NCI-H1436 treated with DMSO at 0.1 percent for 48 hours (cell line): Measurements from ENCODE around the gene XCL2.
"Not testable (repeated sequence)": the region's sequence is repeated elsewhere in the genome, so short reads cannot be mapped to it uniquely, and the experiment has no call there.

Experiments used
- DNase-seq: peaks from one replicate; lab custom pipeline; 2025; lab: John Stamatoyannopoulos, UW

Gene XCL2

DNA sequence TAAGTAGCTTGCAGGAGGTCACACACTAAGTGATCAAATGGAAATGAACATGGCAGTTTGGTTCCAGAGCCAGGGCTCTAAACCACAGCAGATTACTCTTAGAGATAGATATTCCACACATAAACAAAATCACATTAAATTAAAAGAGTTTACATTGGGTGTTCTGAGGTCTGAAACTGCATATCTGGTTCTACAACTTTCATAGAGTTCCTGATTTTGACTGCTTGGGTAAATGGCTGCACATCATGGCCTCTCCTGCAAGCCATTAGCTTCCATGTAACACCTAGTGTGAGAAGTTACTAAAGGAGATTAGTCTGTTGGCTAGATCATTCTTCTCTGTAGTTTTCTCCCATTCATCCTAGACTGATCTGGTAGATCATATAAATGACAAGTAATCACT lies 12.8 kb upstream of the XCL2 start:
- DNase-seq: no peak

GRCh38 chr1:168555508-168556046 lies 11.8 kb upstream of the XCL2 start:
- no peak for DNase-seq

- DNase-seq: no peak
Measured at GRCh38 chr1:168554603-168555483, 11.0 kb upstream of the XCL2 start.

DNA sequence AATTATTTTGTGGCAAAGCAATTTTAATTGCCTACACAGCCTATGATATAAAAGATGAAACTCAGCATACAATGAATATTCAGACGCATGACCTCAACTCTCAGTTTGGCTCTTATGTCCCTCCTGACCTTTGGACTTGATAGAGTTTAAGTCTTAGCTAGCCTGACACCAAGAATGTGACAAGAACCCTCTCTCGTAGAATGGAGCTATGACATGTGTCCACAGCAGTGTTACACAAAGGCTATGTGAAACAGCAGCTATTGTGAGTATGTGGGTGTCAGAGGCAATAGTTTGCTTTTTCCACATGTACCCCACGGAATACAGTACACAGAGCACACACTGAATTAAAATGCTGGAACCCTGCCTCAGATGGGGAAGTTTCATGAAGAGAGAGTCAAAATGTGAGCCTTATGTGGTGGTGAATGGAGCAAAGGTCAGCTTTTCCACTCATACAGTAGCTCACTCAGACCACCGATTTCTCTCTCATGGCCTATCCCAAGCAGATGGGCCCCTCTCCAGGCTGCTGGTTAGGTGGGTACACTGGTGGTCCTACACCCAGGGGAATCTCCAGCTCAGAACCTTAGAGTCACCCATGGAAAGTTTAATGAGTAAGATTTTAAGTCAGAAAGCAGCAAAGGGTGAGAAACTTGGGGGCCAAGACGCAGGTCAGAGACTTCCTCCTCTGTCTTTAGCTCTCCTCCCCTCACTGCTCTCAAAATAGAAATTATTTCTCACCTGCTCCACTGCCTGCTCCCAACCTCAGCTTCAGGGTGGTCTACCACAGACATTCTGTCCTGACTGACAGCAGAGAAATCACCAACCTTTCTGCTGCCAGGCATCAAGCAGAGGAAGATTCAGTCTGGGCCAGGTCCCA lies 10.1 kb upstream of the XCL2 start:
- no peak for DNase-seq

- no peak for DNase-seq
Measured at GRCh38 chr1:168552961-168553360, 9.2 kb upstream of the XCL2 start.

DNA sequence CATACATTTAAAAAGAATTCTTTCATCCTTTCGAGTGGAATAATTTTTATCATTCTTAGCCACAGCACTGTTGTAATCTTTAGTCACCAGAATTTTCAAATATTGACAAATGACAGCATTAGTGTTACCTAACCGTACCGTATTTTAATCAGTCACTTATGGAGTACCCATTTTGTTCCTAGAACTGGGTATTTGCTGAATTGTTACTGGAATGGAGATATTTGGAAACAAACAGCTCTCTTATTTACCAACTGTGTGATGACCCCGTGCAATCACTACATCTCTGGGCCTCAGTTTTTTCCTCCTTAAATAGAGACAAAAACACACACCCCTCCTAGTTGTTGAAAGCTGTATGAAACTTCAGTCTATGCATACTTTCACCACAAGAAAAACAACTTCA lies 7.9 kb upstream of the XCL2 start:
- DNase-seq: no peak

DNA sequence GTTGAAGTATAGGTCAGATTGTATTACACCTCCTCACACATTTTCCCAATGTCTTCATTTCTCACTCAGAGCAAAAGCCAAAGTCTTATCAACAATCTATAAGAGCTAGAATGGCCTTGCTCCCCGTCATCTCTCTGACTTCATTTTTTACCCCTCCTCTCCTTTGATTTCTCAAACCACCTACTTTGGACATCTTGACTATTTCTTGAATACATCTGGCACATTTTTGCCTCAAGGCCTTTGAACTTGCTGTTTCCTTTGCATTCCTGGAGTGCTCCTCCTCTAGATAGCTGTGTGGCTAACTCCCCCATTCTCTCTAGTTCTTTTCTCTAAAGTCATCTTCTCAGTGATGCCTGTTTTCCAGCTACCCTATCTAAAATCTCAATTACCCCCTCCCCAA lies 7.2 kb upstream of the XCL2 start:
- no peak for DNase-seq

DNA sequence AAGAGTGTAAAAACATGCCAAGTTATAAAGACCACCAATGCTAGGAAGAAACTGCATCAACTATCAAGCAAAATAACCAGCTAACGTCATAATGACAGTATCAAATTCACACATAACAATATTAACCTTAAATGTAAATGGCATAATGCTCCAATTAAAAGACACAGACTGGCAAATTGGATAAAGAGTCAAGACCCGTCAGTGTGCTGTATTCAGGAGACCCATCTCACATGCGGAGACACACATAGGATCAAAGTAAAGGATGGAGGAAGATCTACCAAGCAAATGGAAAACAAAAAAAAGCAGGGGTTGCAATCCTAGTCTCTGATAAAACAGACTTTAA lies 2.7 kb upstream of the XCL2 start:
- DNase-seq: not testable (repeated sequence)

GRCh38 chr1:168545678-168546552 lies 2.1 kb upstream of the XCL2 start:
- not testable (repeated sequence) for DNase-seq

- DNase-seq: not testable (repeated sequence)
Measured at GRCh38 chr1:168542978-168543377, 819 bp downstream of the XCL2 start.

GRCh38 chr1:168540798-168541197 lies 3.0 kb downstream of the XCL2 start:
- not testable (repeated sequence) for DNase-seq

GRCh38 chr1:168535536-168535935 lies 8.3 kb downstream of the XCL2 start:
- DNase-seq: no peak

- no peak for DNase-seq
Measured at GRCh38 chr1:168531615-168532345, 12.0 kb downstream of the XCL2 start.

DNA sequence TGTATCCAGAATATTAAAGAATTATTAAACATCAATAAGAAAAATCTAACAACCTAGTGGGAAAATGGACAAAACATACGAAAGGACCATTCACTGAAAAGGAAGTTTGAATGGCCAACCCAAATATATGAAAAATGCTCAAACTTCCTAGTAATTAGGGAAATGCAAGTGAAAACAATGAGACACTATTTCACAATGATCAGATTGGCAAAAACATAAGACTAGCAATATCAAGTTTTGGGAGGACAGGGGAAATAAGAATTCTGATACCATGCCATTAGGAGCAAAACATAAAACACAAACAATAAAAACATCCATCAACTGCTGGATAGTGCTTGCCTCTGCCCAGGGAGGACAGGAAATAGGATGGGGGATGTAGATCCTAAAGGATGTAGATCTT lies 14.3 kb downstream of the XCL2 start:
- no peak for DNase-seq

DNA sequence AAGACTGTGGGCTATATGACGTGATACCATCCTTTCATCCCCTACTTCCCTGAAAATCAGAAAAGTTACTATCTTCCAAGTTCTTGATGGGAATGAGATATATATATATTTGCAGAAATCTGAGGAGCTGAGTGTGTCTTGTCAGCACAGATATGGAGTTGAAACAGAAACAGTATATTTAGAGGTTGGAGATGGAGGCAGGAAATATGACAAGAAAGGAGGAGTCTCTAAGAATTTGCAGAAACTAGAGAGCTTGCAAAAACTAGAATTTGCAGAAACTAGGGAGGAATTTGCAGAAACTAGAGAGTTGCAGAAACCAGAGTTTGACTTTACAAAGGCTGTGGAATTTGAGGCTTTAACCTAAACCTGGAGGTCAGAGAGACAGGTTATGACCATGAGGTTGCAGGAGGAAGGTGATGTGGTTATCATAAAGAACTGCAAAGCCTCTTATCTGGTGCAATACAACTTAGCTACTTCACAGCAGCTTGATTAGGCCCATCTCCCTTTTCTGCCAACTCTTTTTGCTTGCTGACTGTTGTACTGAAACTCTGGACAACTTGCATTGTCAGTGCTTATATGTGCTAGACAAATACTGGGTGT lies 22.3 kb downstream of the XCL2 start:
- no peak for DNase-seq

- no peak for DNase-seq
Measured at GRCh38 chr1:168520832-168521231, 23.0 kb downstream of the XCL2 start.

GRCh38 chr1:168520052-168520751 lies 23.6 kb downstream of the XCL2 start:
- no peak for DNase-seq

DNA sequence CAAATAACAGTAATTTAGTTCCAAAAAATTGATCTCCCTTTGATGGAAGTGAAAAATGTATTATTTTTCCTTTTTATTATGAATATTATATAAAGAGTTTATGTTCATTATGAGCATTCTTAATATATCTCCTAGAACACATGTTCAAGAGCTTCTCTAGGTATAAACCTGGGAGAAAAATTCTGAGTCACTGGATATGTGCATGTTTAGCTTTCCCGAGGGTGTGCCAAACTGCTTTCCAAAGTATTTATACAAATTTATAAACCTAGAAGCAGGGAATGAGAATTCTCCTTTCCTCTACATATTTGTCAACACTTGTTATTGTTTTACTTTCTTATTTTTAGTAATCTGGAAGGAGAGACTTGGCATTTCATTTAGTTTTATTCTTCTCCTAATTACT lies 25.0 kb downstream of the XCL2 start:
- no peak for DNase-seq

DNA sequence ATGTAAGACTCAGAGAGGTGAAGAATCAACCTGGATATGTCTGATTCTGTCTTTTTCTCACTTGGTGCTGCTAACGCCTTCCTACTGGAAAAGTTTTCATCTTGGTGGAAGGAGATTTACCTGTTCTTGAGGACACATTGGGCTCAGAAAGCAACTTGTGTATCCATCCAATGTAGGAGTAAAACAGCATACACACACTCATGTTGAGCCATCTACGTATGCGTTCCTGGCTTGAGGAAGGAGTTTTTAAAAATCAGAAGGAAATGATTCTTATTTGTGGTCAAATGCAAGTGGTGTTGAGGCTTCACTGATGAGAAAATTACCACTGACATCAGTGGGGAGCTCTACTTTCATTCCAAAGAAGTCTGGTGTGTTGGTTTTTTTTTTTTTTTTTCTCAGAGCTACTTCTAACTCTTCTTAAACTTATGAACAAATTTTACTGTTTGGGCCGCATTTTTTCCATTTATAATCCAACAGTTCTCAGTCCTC lies 25.6 kb downstream of the XCL2 start:
- DNase-seq: no peak

DNA sequence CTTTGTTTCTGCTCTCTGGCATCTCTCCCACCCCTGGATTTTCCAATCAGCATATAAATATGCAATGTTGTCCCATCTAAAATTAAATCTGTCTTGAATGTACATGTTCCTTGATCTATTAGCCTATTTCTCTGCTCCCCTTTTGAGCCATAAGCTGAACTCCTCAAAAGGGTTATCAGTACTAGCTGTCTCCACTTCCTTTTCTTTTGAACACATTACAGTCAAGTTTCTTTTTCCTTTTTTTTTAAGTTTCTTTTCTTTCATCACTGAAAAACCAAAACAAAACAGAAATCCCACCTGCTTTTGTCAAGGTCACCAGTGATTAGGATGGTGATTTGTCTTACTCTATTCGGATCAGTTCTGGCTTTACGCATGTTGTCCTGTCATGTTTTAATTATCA lies 29.3 kb downstream of the XCL2 start:
- no peak for DNase-seq
